Panc1 (cell line): Measurements from ENCODE around the gene NOTCH4. TPM values are rescaled to one million over a fixed set of nuclear protein-coding genes. Genes with fewer than 3 reads are reported as not detected.
"Not testable (repeated sequence)": the region's sequence is repeated elsewhere in the genome, so short reads cannot be mapped to it uniquely, and the experiment has no call there.

Experiments
- ATAC-seq: fragments of 200-7000 bp; cut with Tn5 transposase; 2 replicates; pipeline ENCODE4 v1.9.1; 2020; ENCODE audit warnings: mild to moderate bottlenecking, moderate library complexity
- BruUV-seq: library from RNA; stranded (reverse); fragments of 400-500 nt; replicated peaks from 2 replicates; lab custom pipeline; 2021; lab: Mats Ljungman, UMichigan
- CTCF ChIA-PET: fragments of 300-600 bp; sonication (Branson Sonifier 250); formaldehyde crosslinking; loops from one replicate; lab custom pipeline; 2022; ENCODE audit warnings: antibody characterized with exemption; lab: Charles Lee
- POLR2A ChIA-PET: fragments of 300-600 bp; sonication (Branson Sonifier 250); formaldehyde crosslinking; loops from one replicate; lab custom pipeline; 2022; ENCODE audit warnings: antibody characterized with exemption; lab: Charles Lee
- DNase-seq: peaks from one replicate; pipeline ENCODE4 v3.0.0-alpha.2; 2010; ENCODE audit warnings: low read depth, low spot score
- H3K27ac ChIP-seq: 2 replicates; pipeline ENCODE4 v1.5.1; 2011; ENCODE audit warnings: mild to moderate bottlenecking, low read length, inconsistent platforms
- H3K27me3 ChIP-seq: fragments of 200-500 bp; sonication (Bioruptor generic); 2 replicates; pipeline ENCODE4 v1.6.0; 2014; ENCODE audit warnings: low read length, inconsistent platforms; ENCODE audit not compliant: control insufficient read depth, insufficient read depth
- H3K36me3 ChIP-seq: fragments of 200-500 bp; sonication (Bioruptor generic); 2 replicates; pipeline ENCODE4 v1.5.1; 2014; ENCODE audit warnings: inconsistent platforms, mild to moderate bottlenecking, low read length, moderate library complexity; ENCODE audit not compliant: control insufficient read depth, insufficient read depth
- H3K4me1 ChIP-seq: 2 replicates; pipeline ENCODE4 v1.5.1; 2011; ENCODE audit warnings: inconsistent platforms, mild to moderate bottlenecking, low read length, moderate library complexity; ENCODE audit not compliant: control insufficient read depth, insufficient read depth
- H3K4me3 ChIP-seq, 2 experiments: 2 replicates each; pipeline ENCODE4 v1.5.1; 2011 to 2012; ENCODE audit warnings: low read depth in 2 of 2, low read length in 2 of 2, mild to moderate bottlenecking in 2 of 2, inconsistent platforms in 1 of 2, moderate library complexity in 1 of 2
- H3K9me3 ChIP-seq: fragments of 200-500 bp; sonication (Bioruptor generic); 2 replicates; pipeline ENCODE4 v1.5.1; 2014; ENCODE audit warnings: low read depth, mild to moderate bottlenecking, inconsistent platforms, low read length, moderate library complexity; ENCODE audit not compliant: control insufficient read depth, insufficient read depth
- CTCF ChIP-seq: fragments of 450-650 bp; IDR thresholded peaks from 2 replicates; pipeline ENCODE4 v1.5.1; 2017; ENCODE audit warnings: mild to moderate bottlenecking
- POLR2AphosphoS5 ChIP-seq: IDR thresholded peaks from 2 replicates; pipeline ENCODE4 v1.6.1; 2012; ENCODE audit warnings: mild to moderate bottlenecking, low read depth, low read length, moderate library complexity
- REST ChIP-seq, 2 experiments: IDR thresholded peaks; 2 replicates each; pipeline ENCODE4 v1.6.1; 2011 to 2012; ENCODE audit warnings: low read depth in 2 of 2, control low read depth in 1 of 2, low read length in 1 of 2, mild to moderate bottlenecking in 1 of 2, moderate library complexity in 1 of 2; ENCODE audit not compliant: insufficient read depth in 1 of 2
- SIN3A ChIP-seq: IDR thresholded peaks from 2 replicates; pipeline ENCODE4 v1.6.1; 2012; ENCODE audit warnings: low read depth, mild to moderate bottlenecking, low read length, moderate library complexity, borderline replicate concordance; ENCODE audit not compliant: insufficient read depth
- TCF7L2 ChIP-seq: IDR thresholded peaks from 2 replicates; pipeline ENCODE4 v1.6.1; 2011; ENCODE audit warnings: mild to moderate bottlenecking, low read depth, low read length, inconsistent platforms
- in situ Hi-C: cut with HindIII; loops from 2 replicates; pipeline ENCODE4 v1.10.0; 2016; ENCODE audit warnings: low sequenced_read_pairs, low pct_unique_long_range_greater_than_20kb
- intact Hi-C: fragments of 100-400 bp; cut with micrococcal nuclease; formaldehyde crosslinking; loops from one replicate; pipeline ENCODE4 v1.10.0; 2022; ENCODE audit not compliant: unreplicated experiment
- total RNA-seq: library from RNA; stranded (reverse); gene quantifications from one replicate; pipeline ENCODE4 v1.2.1, GENCODE V29; 2021; ENCODE audit not compliant: unreplicated experiment

Gene NOTCH4
- total RNA-seq, 1 experiment from 2014 or later = 2.0 TPM

GRCh38 chr6:32271429-32271828 is 47.6 kb upstream of the NOTCH4 start:
- H3K27ac ChIP-seq = no peak overlapping the region
- no peaks in the 10 kb centered on the region for H3K36me3 ChIP-seq
- no TSS peak for BruUV-seq
- DNase-seq (no peak), ATAC-seq (no peak)
- POLR2A ChIA-PET = no interaction called here
- CTCF ChIA-PET = no interaction called here
- no peaks in the 10 kb centered on the region for H3K4me1 ChIP-seq
- H3K4me3 ChIP-seq = no peak overlapping the region
- H3K27me3 ChIP-seq = no peaks in the 10 kb centered on the region
- in situ Hi-C loops = no loop called here
- TF ChIP-seq SIN3A = no peak
- no peak for TF ChIP-seq REST (IDR thresholded peaks at IDR 0.05; ENCODE audit: insufficient read depth in 1 of 2, low read depth in 2 of 2, low read length in 1 of 2)
- TF ChIP-seq POLR2AphosphoS5 = no peak
- TF ChIP-seq CTCF = no peak
- TF ChIP-seq TCF7L2 = no peak
- intact Hi-C loops = no loop called here
- H3K9me3 ChIP-seq = no peaks in the 10 kb centered on the region

- ATAC-seq, POLR2A ChIA-PET: not testable (repeated sequence)
Observed at GRCh38 chr6:32268459-32268858, 44.6 kb upstream of the NOTCH4 start.

GRCh38 chr6:32267035-32267434 is 43.2 kb upstream of the NOTCH4 start:
- Histone ChIP-seq H3K4me3 (no peak overlapping the region), H3K4me1 (no peaks in the 10 kb centered on the region), H3K27me3 (no peaks in the 10 kb centered on the region), H3K36me3 (no peaks in the 10 kb centered on the region), H3K27ac (no peak overlapping the region), H3K9me3 (no peaks in the 10 kb centered on the region)
- intact Hi-C loops = no loop called here
- CTCF ChIA-PET = no interaction called here
- in situ Hi-C loops = no loop called here
- DNase-seq (no peak), ATAC-seq (no peak)
- no peak for TF ChIP-seq REST (IDR thresholded peaks at IDR 0.05; ENCODE audit: insufficient read depth in 1 of 2, low read depth in 2 of 2, low read length in 1 of 2)
- no peak for TF ChIP-seq CTCF
- POLR2A ChIA-PET = no interaction called here
- no TSS peak for BruUV-seq

More at GRCh38 chr6:32268459-32268858, 44.6 kb upstream of the NOTCH4 start:
- H3K9me3 ChIP-seq, H3K4me3 ChIP-seq, H3K36me3 ChIP-seq, DNase-seq, BruUV-seq, H3K27me3 ChIP-seq, intact Hi-C loops, in situ Hi-C loops, H3K4me1 ChIP-seq, H3K27ac ChIP-seq: not testable (repeated sequence)
- CTCF ChIA-PET = interaction anchor here (0.6 kb wide), 1 partner anchor 1622 kb away, joined by 3 read pairs; no protein-coding TSS in a partner anchor

- intact Hi-C loops = not testable (repeated sequence)
Observed at GRCh38 chr6:32257262-32257661, 33.4 kb upstream of the NOTCH4 start.

More at GRCh38 chr6:32257262-32257661, 33.4 kb upstream of the NOTCH4 start:
- BruUV-seq, H3K36me3 ChIP-seq, H3K4me3 ChIP-seq, ATAC-seq, H3K27ac ChIP-seq, H3K27me3 ChIP-seq, H3K4me1 ChIP-seq, DNase-seq, POLR2A ChIA-PET, in situ Hi-C loops, H3K9me3 ChIP-seq, CTCF ChIA-PET: not testable (repeated sequence)
